Left renal pelvis (tissue), 4 donors: ENCODE data around the gene NPC1L1. TPM values are rescaled to one million over a fixed set of nuclear protein-coding genes. Genes with fewer than 3 reads are reported as not detected.

Experiments
- DNase-seq, 4 donors: peaks; one replicate each; pipeline ENCODE4 v3.0.0-alpha.2; 2013; ENCODE audit warnings: low read depth in 4 of 4, low spot score in 3 of 4
- polyA plus RNA-seq, 4 donors: library from polyadenylated mRNA; unstranded; fragments of 120-200 nt; gene quantifications; one replicate each; pipeline ENCODE4 v1.2.1, GENCODE V29; 2013; ENCODE audit not compliant: insufficient read length in 4 of 4

The NPC1L1 gene
- polyA plus RNA-seq, 4 donors = 0.15 to 3.2 (median 2.3) TPM

GRCh38 chr7:44537442-44537841, 3.7 kb downstream of the NPC1L1 start:
- DNase-seq = no peak

GRCh38 chr7:44536090-44536489, 5.0 kb downstream of the NPC1L1 start:
- DNase-seq = no peak

- no peak for DNase-seq
Measured at GRCh38 chr7:44535348-44536064, 5.6 kb downstream of the NPC1L1 start.

- DNase-seq = no peak
Measured at GRCh38 chr7:44534501-44534900, 6.6 kb downstream of the NPC1L1 start.

GRCh38 chr7:44534087-44534486, 7.0 kb downstream of the NPC1L1 start:
- no peak for DNase-seq

GRCh38 chr7:44533301-44534055, 7.7 kb downstream of the NPC1L1 start:
- no peak for DNase-seq

GRCh38 chr7:44531421-44532380, 9.4 kb downstream of the NPC1L1 start:
- no peak for DNase-seq

- DNase-seq = no peak
Measured at GRCh38 chr7:44530990-44531389, 10.1 kb downstream of the NPC1L1 start.

GRCh38 chr7:44524811-44525388, 16.2 kb downstream of the NPC1L1 start:
- DNase-seq = no peak

GRCh38 chr7:44522315-44522714, 18.8 kb downstream of the NPC1L1 start:
- DNase-seq = no peak

GRCh38 chr7:44521347-44522095, 19.6 kb downstream of the NPC1L1 start:
- DNase-seq = no peak

GRCh38 chr7:44520574-44520973, 20.6 kb downstream of the NPC1L1 start:
- DNase-seq = no peak

- DNase-seq = no peak
Measured at GRCh38 chr7:44519546-44519945, 21.6 kb downstream of the NPC1L1 start.

GRCh38 chr7:44518761-44519160, 22.4 kb downstream of the NPC1L1 start:
- DNase-seq = no peak

GRCh38 chr7:44517175-44517574, 24.0 kb downstream of the NPC1L1 start:
- DNase-seq = no peak

- DNase-seq = no peak
Measured at GRCh38 chr7:44515590-44516268, 25.4 kb downstream of the NPC1L1 start.

- no peak for DNase-seq
Measured at GRCh38 chr7:44512736-44513135, 28.4 kb downstream of the NPC1L1 start.

- DNase-seq = no peak
Measured at GRCh38 chr7:44511863-44512468, 29.2 kb downstream of the NPC1L1 start.

GRCh38 chr7:44511236-44511635, 29.9 kb downstream of the NPC1L1 start:
- no peak for DNase-seq
